ENCODE measurements around the gene RTN4RL2.

The RTN4RL2 gene

DNA sequence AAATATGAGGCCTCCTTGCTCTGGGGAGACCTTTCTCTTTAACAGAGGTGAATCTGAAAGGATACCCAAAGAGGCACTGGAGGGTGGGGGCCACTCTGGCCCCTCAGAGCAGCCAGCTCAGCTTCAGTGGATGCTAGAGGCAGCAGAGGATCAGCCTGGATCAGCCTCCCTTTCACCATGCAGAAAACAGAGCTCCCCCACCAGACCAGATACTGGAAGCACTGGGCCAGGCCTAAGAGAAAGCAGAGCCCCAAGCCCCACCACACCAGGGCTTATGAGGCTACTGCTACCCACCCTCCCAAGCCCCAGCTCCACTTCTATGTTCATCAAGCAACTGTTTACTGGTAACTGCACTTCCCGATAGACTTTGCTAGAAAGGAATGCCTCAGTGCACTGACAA is 29.4 kb upstream of the RTN4RL2 start:
- Histone ChIP-seq H3K4me1 (ENCODE audit: insufficient read depth, poor library complexity, severe bottlenecking) (peaks cover 34% of the 10 kb centered on the region), H3K9me3 (ENCODE audit: severe bottlenecking) (no peaks in the 10 kb centered on the region), H3K4me3 (ENCODE audit: severe bottlenecking) (no peak overlapping the region), H3K36me3 (ENCODE audit: low read depth) (peaks cover 2% of the 10 kb centered on the region), H3K27me3 (ENCODE audit: insufficient read depth, poor library complexity, severe bottlenecking) (no peaks in the 10 kb centered on the region), H3K27ac (ENCODE audit: poor library complexity, severe bottlenecking) (no peak overlapping the region)
- ATAC-seq (ENCODE audit: low read depth): no peak
- TF ChIP-seq, protein P1, sequence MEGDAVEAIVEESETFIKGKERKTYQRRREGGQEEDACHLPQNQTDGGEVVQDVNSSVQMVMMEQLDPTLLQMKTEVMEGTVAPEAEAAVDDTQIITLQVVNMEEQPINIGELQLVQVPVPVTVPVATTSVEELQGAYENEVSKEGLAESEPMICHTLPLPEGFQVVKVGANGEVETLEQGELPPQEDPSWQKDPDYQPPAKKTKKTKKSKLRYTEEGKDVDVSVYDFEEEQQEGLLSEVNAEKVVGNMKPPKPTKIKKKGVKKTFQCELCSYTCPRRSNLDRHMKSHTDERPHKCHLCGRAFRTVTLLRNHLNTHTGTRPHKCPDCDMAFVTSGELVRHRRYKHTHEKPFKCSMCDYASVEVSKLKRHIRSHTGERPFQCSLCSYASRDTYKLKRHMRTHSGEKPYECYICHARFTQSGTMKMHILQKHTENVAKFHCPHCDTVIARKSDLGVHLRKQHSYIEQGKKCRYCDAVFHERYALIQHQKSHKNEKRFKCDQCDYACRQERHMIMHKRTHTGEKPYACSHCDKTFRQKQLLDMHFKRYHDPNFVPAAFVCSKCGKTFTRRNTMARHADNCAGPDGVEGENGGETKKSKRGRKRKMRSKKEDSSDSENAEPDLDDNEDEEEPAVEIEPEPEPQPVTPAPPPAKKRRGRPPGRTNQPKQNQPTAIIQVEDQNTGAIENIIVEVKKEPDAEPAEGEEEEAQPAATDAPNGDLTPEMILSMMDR (IDR thresholded peaks at IDR 0.05; ENCODE audit: poor library complexity, severe bottlenecking): no peak
- no peak for DNase-seq (ENCODE audit: low spot score)

DNA sequence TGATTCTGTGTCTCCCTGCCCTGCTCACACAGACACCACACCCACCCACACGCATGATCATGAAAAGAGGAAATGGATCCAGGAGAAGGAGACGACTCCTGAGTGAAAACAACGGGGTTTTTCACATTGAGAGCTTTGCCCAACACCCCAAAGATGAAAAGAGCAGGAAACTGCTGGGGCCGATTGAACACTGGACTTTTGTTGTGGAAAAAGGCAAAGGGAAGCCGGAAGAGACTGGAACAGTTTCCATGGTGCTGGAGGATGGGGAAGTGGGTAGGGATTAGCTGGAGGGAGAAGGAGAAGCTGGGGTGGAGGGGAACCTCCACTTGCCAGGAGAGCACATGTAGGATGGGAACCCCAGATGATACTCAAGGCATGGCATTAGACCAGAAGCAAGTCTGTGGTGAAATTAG is 28.2 kb upstream of the RTN4RL2 start:
- TF ChIP-seq, protein P1 (IDR thresholded peaks at IDR 0.05; ENCODE audit: poor library complexity, severe bottlenecking): no peak
- no peak overlapping the region for H3K27ac ChIP-seq (ENCODE audit: poor library complexity, severe bottlenecking)
- ATAC-seq (ENCODE audit: low read depth): no peak

DNA sequence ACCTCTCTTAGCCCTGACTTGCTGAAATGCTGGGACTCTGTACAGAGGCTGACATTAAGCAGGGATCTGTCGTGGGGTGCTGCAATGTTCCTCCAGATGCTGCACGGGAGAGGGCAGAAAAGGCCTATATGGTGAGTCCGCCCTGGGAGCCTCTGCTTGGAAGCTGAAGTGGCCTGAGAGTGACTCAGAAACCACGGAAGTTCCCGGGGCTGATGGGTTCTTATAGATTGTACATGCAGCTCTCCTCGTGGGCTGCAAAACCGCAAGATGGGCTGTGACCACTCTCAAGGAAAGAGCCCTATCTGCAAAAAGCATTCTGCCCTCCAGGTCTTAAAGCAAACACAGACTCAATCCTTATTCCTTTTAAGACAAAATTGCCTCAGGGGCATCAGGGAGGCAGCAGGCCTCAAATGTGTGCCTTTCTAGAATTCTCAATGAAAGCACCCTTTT is 27.6 kb upstream of the RTN4RL2 start:
- no peak for DNase-seq (ENCODE audit: low spot score)
- no peak for ATAC-seq (ENCODE audit: low read depth)
- Histone ChIP-seq H3K27me3 (ENCODE audit: insufficient read depth, poor library complexity, severe bottlenecking) (no peaks in the 10 kb centered on the region), H3K4me3 (ENCODE audit: severe bottlenecking) (no peak overlapping the region), H3K27ac (ENCODE audit: poor library complexity, severe bottlenecking) (no peak overlapping the region), H3K9me3 (ENCODE audit: severe bottlenecking) (no peaks in the 10 kb centered on the region), H3K4me1 (ENCODE audit: insufficient read depth, poor library complexity, severe bottlenecking) (peaks cover 20% of the 10 kb centered on the region), H3K36me3 (ENCODE audit: low read depth) (no peaks in the 10 kb centered on the region)
- TF ChIP-seq, protein P1 (IDR thresholded peaks at IDR 0.05; ENCODE audit: poor library complexity, severe bottlenecking): no peak

More for the DNA sequence above, 28.2 kb upstream of the RTN4RL2 start:
- Histone ChIP-seq H3K4me1 (ENCODE audit: insufficient read depth, poor library complexity, severe bottlenecking) (peaks cover 26% of the 10 kb centered on the region), H3K36me3 (ENCODE audit: low read depth) (no peaks in the 10 kb centered on the region), H3K9me3 (ENCODE audit: severe bottlenecking) (no peaks in the 10 kb centered on the region), H3K27me3 (ENCODE audit: insufficient read depth, poor library complexity, severe bottlenecking) (no peaks in the 10 kb centered on the region), H3K4me3 (ENCODE audit: severe bottlenecking) (no peak overlapping the region)
- DNase-seq (ENCODE audit: low spot score): no peak

DNA sequence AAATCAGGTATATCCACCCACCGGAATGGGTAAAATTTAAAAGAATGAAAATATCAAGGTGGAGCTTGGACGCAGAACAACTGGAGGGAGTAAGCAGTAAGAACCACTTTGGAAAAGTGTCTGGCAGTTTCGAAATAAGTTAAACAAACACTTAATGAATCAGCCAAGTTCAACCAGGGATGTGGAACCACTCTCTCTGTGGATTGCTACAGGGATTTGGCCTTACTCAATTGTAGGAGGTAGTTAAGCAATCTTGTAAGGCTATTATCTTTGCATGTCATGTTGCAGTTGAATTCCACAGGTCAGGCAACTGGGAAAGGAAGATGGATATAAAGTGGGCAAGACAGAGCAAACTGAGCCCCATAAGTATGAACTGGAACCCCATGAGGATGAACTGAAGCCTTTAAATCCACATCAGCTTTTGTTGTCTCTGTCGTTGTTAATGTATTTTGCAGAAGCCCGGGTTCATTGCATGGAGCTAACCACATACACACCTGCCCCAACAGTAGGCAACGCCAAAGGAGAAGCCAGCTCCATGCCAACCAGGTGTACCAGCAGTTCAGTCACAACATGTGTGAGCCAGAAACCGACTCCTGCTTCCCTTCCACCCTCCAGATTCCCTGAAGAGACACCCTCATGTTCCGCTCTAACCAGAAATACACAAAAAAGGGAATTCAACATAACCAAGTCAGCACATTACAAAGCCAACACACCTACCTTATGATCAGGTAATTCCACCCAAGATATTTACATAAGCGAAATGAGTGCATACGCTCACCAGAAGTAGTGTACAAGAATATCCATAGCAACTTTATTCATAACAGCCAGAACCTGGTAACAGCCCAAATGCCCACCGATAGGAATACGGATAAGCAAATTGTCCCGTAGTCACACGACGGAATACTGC is 25.4 kb upstream of the RTN4RL2 start:
- no peak overlapping the region for H3K4me3 ChIP-seq (ENCODE audit: severe bottlenecking)
- H3K36me3 ChIP-seq (ENCODE audit: low read depth): no peaks in the 10 kb centered on the region
- H3K27ac ChIP-seq (ENCODE audit: poor library complexity, severe bottlenecking): peak overlapping the region; percentile 26
- TF ChIP-seq, protein P1 (IDR thresholded peaks at IDR 0.05; ENCODE audit: poor library complexity, severe bottlenecking): no peak
- H3K27me3 ChIP-seq (ENCODE audit: insufficient read depth, poor library complexity, severe bottlenecking): no peaks in the 10 kb centered on the region
- H3K4me1 ChIP-seq (ENCODE audit: insufficient read depth, poor library complexity, severe bottlenecking): peaks cover 16% of the 10 kb centered on the region
- ATAC-seq (ENCODE audit: low read depth) (peak; percentile 92), DNase-seq (ENCODE audit: low spot score) (no peak)
- no peaks in the 10 kb centered on the region for H3K9me3 ChIP-seq (ENCODE audit: severe bottlenecking)

DNA sequence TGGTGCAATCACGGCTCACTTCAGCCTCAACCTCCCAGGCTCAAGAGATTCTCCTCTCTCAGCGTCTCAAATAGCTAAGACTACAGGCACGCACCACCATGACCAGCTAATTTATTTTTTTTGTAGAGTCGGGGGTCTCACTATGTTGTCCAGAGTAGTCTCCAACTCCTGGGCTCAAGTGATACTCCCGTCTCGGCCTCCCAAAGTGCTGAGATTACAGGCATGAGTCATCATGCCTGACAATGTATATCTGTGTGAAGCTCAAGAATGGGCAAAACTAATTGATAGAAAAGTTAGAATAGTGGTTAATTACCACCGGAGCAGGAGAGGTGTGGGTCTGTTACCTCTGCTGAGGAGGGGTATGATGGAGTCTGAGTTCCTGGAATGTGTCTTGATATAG is 24.3 kb upstream of the RTN4RL2 start:
- DNase-seq (ENCODE audit: low spot score) (no peak), ATAC-seq (ENCODE audit: low read depth) (no peak)
- Histone ChIP-seq H3K9me3 (ENCODE audit: severe bottlenecking) (no peaks in the 10 kb centered on the region), H3K4me1 (ENCODE audit: insufficient read depth, poor library complexity, severe bottlenecking) (peaks cover 16% of the 10 kb centered on the region), H3K36me3 (ENCODE audit: low read depth) (no peaks in the 10 kb centered on the region), H3K27ac (ENCODE audit: poor library complexity, severe bottlenecking) (no peak overlapping the region), H3K4me3 (ENCODE audit: severe bottlenecking) (no peak overlapping the region), H3K27me3 (ENCODE audit: insufficient read depth, poor library complexity, severe bottlenecking) (no peaks in the 10 kb centered on the region)
- TF ChIP-seq, protein P1 (IDR thresholded peaks at IDR 0.05; ENCODE audit: poor library complexity, severe bottlenecking): no peak

All from RWPE2 (cell line).